Measurements from ENCODE around the gene ANKRD44. TPM values are rescaled to one million over a fixed set of nuclear protein-coding genes. Genes with fewer than 3 reads are reported as not detected.

ANKRD44 gene
- 1.2 to 3.3 TPM (median 2.7 TPM) in 5 replicates for total RNA-seq (2022; extraction: Qiagen RNA extraction)

GRCh38 chr2:197310271-197310985 is at the start of gene ANKRD44:
Gene ANKRD44 (minus strand): TSS chr2:197310780. CDS start chr2:197310604, 176 bp downstream.

Other genes with a start within 250 kb of the ANKRD44 start
- 109 to 150 TPM (median 130 TPM) in 5 replicates for gene SF3B1, start 124.2 kb upstream of the ANKRD44 start, total RNA-seq (2022; extraction: Qiagen RNA extraction)
- 15.2 to 18.6 TPM (median 18.1 TPM) in 5 replicates for gene COQ10B, start 142.8 kb upstream of the ANKRD44 start, total RNA-seq (2022; extraction: Qiagen RNA extraction)
- gene HSPD1, start 189.1 kb upstream of the ANKRD44 start, total RNA-seq (2022; extraction: Qiagen RNA extraction): 567 to 637 TPM (median 602 TPM) in 5 replicates
- gene HSPE1, start 189.6 kb upstream of the ANKRD44 start, total RNA-seq (2022; extraction: Qiagen RNA extraction): 400 to 891 TPM (median 465 TPM) in 5 replicates
- 20.0 to 32.3 TPM (median 27.3 TPM) in 5 replicates for gene MOB4, start 205.3 kb upstream of the ANKRD44 start, total RNA-seq (2022; extraction: Qiagen RNA extraction)

All from A549 treated with Mapracorat at 1 μM for 4 hours (cell line).